Liver (tissue), 9 donors: ENCODE data around the gene CRYL1. TPM values are rescaled to one million over a fixed set of nuclear protein-coding genes. Genes with fewer than 3 reads are reported as not detected.

ENCODE experiments used
- DNase-seq: peaks from one replicate; pipeline ENCODE4 v3.0.0-alpha.2; 2017; ENCODE audit warnings: low spot score
- H3K27ac ChIP-seq, 2 donors: one replicate each; pipeline ENCODE4 v1.7.0; 2013; ENCODE audit warnings: inconsistent platforms in 2 of 2, low read length in 2 of 2, control low read depth in 1 of 2, low read depth in 1 of 2, mild to moderate bottlenecking in 1 of 2
- H3K27me3 ChIP-seq, 4 donors: one replicate each; pipeline versions ENCODE4 v1.6.1 to v1.7.0; 2013; ENCODE audit warnings: low read length in 3 of 4, inconsistent platforms in 1 of 4, mild to moderate bottlenecking in 1 of 4, moderate library complexity in 1 of 4; ENCODE audit not compliant: control insufficient read depth in 4 of 4, insufficient read depth in 4 of 4
- H3K36me3 ChIP-seq, 4 donors: one replicate each; pipeline versions ENCODE4 v1.6.1 to v1.7.0; 2013; ENCODE audit warnings: low read length in 3 of 4, mild to moderate bottlenecking in 3 of 4, low read depth in 1 of 4, moderate library complexity in 1 of 4; ENCODE audit not compliant: control insufficient read depth in 4 of 4, insufficient read depth in 3 of 4
- H3K4me1 ChIP-seq, 4 donors: one replicate each; pipeline versions ENCODE4 v1.6.1 to v1.7.0; 2013; ENCODE audit warnings: low read length in 3 of 4, mild to moderate bottlenecking in 3 of 4, moderate library complexity in 1 of 4; ENCODE audit not compliant: control insufficient read depth in 4 of 4, insufficient read depth in 4 of 4
- H3K4me3 ChIP-seq, 3 donors: one replicate each; pipeline versions ENCODE4 v1.6.1 to v1.7.0; 2013; ENCODE audit warnings: low read length in 3 of 3, control low read depth in 1 of 3, low read depth in 1 of 3, mild to moderate bottlenecking in 1 of 3
- H3K9ac ChIP-seq, 2 donors: one replicate each; pipeline ENCODE4 v1.7.0; 2013; ENCODE audit warnings: low read length in 2 of 2, mild to moderate bottlenecking in 2 of 2, moderate library complexity in 2 of 2, control low read depth in 1 of 2, low read depth in 1 of 2
- H3K9me3 ChIP-seq, 4 donors: one replicate each; pipeline versions ENCODE4 v1.6.1 to v1.7.0; 2013; ENCODE audit warnings: low read length in 3 of 4; ENCODE audit not compliant: control insufficient read depth in 4 of 4
- EGR1 ChIP-seq, 2 donors: IDR thresholded peaks; 2 replicates each; pipeline ENCODE4 v1.6.1; 2016 to 2018; ENCODE audit warnings: antibody characterized with exemption in 2 of 2, low read depth in 2 of 2
- FOXA1 ChIP-seq: IDR thresholded peaks from 2 replicates; pipeline ENCODE4 v1.6.1; 2016; ENCODE audit warnings: antibody characterized with exemption
- FOXA2 ChIP-seq: IDR thresholded peaks from 2 replicates; pipeline ENCODE4 v1.6.1; 2016; ENCODE audit warnings: antibody characterized with exemption
- GABPA ChIP-seq, 2 donors: IDR thresholded peaks in 1 of 2; conservative IDR thresholded peaks in 1 of 2; 2 replicates each; pipeline ENCODE4 v1.6.1; 2016; ENCODE audit warnings: antibody characterized with exemption in 2 of 2, mild to moderate bottlenecking in 1 of 2, moderate library complexity in 1 of 2
- HNF4A ChIP-seq, 2 donors: conservative IDR thresholded peaks; 2 replicates each; pipeline ENCODE4 v1.6.1; 2016; ENCODE audit warnings: antibody characterized with exemption in 2 of 2, mild to moderate bottlenecking in 2 of 2
- HNF4G ChIP-seq: IDR thresholded peaks from 2 replicates; pipeline ENCODE4 v1.6.1; 2016; ENCODE audit warnings: antibody characterized with exemption
- JUND ChIP-seq, 2 donors: IDR thresholded peaks; 2 replicates each; pipeline ENCODE4 v1.6.1; 2016; ENCODE audit warnings: antibody characterized with exemption in 2 of 2
- NR2F2 ChIP-seq: IDR thresholded peaks from 2 replicates; pipeline ENCODE4 v1.6.1; 2016; ENCODE audit warnings: antibody characterized with exemption
- RAD21 ChIP-seq, 2 donors: IDR thresholded peaks; 2 replicates each; pipeline ENCODE4 v1.6.1; 2016; ENCODE audit warnings: antibody characterized with exemption in 2 of 2, mild to moderate bottlenecking in 2 of 2
- RXRA ChIP-seq, 2 donors: IDR thresholded peaks; 2 replicates each; pipeline ENCODE4 v1.6.1; 2017 to 2018; ENCODE audit warnings: antibody characterized with exemption in 2 of 2, mild to moderate bottlenecking in 1 of 2
- SP1 ChIP-seq: IDR thresholded peaks from 2 replicates; pipeline ENCODE4 v1.6.1; 2018; ENCODE audit warnings: antibody characterized with exemption, mild to moderate bottlenecking
- TAF1 ChIP-seq: conservative IDR thresholded peaks from 2 replicates; pipeline ENCODE4 v1.6.1; 2016; ENCODE audit warnings: antibody characterized with exemption, mild to moderate bottlenecking
- YY1 ChIP-seq: IDR thresholded peaks from 2 replicates; pipeline ENCODE4 v1.6.1; 2016; ENCODE audit warnings: antibody characterized with exemption, mild to moderate bottlenecking
- WGBS: extraction: QIAGEN DNeasy Blood & Tissue Kit; methylation state at CpG from one replicate; pipeline ENCODE4 v1.1.7; 2013; 5-methylcytosine and 5-hydroxymethylcytosine counted together
- polyA plus RNA-seq, 2 donors: library from polyadenylated mRNA; stranded (reverse) in 1 of 2; unstranded in 1 of 2; fragments of 200-250 nt in 1 of 2; fragments of >200 nt in 1 of 2; fragmentation: Nextera tagmentation in 1 of 2; extraction: Ambion mirVana in 1 of 2; gene quantifications; one replicate each; pipeline versions ENCODE4 v1.2.1 to v1.2.3, GENCODE V29; 2013 to 2015
- total RNA-seq, 2 donors: library from RNA; depleted of rRNA; stranded (reverse); fragments of >200 nt; gene quantifications; one replicate each; pipeline ENCODE4 v1.2.3, GENCODE V29; 2014
- TF ChIP-seq, protein P1 (sequence below): fragments of 150-350 bp; IDR thresholded peaks from 2 replicates; pipeline ENCODE4 v1.5.1; 2017; ENCODE audit warnings: improper control_type of control experiment, low read depth, low read length; ENCODE audit not compliant: missing input control
- TF ChIP-seq, protein P2 (sequence below): IDR thresholded peaks from 2 replicates; pipeline ENCODE4 v1.6.1; 2016; ENCODE audit warnings: antibody characterized with exemption
- TF ChIP-seq, protein P3 (sequence below): IDR thresholded peaks from 2 replicates; pipeline ENCODE4 v1.6.1; 2016; ENCODE audit warnings: antibody characterized with exemption
- TF ChIP-seq, protein P4 (sequence below): IDR thresholded peaks from 2 replicates; pipeline ENCODE4 v1.6.1; 2016; ENCODE audit warnings: antibody characterized with exemption, mild to moderate bottlenecking
- TF ChIP-seq, protein P5 (sequence below): IDR thresholded peaks from 2 replicates; pipeline ENCODE4 v1.6.1; 2016; ENCODE audit warnings: antibody characterized with exemption
- donor health status: healthy.
- donor health status: healthy.
- donor health status: healthy.
- donor health status: healthy.
- donor health status: healthy.

Gene CRYL1
- total and polyA plus RNA-seq, 4 donors: 87.8 to 179 (median 168) TPM

DNA sequence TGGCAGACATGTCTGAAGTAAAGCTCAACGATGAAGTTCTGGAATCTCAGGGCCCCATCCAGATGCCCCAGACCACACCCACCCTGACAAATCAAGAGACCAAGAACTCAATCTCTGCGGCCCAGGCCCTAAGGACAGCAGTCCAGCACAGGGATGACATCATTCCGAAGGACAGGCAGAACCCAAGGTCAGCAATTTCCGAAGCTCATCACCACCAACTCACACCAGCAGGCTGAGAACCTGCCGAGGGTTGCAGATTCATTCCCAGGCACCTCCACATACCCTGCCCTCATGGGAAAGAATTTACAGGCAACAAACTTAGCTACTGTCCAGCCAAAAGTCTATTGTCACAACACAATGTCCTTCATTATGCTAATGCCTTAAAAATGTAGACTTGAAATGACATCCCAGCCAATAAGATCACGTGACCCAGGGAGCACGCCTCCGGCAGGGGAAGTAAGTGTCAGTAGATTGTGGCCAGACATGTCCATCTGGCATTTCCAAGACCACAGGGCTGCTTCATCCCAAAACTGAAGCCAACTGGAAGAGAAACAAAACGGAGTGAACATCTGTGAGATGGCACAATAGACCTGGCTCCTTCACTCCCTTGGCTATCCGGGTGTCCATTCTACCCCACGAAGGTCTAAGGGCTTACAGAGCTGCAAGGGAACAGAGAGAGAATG, 98.8 kb downstream of the CRYL1 start:
- H3K36me3 ChIP-seq: peaks cover 18 to 41% (median 36%) of the 10 kb centered on the region in 4 donors
- H3K9me3 ChIP-seq: no peaks in the 10 kb centered on the region
- DNase-seq: no peak
- no peak for TF ChIP-seq SP1
- TF ChIP-seq RXRA (IDR thresholded peaks at IDR 0.05): no peak
- TF ChIP-seq, protein P1, sequence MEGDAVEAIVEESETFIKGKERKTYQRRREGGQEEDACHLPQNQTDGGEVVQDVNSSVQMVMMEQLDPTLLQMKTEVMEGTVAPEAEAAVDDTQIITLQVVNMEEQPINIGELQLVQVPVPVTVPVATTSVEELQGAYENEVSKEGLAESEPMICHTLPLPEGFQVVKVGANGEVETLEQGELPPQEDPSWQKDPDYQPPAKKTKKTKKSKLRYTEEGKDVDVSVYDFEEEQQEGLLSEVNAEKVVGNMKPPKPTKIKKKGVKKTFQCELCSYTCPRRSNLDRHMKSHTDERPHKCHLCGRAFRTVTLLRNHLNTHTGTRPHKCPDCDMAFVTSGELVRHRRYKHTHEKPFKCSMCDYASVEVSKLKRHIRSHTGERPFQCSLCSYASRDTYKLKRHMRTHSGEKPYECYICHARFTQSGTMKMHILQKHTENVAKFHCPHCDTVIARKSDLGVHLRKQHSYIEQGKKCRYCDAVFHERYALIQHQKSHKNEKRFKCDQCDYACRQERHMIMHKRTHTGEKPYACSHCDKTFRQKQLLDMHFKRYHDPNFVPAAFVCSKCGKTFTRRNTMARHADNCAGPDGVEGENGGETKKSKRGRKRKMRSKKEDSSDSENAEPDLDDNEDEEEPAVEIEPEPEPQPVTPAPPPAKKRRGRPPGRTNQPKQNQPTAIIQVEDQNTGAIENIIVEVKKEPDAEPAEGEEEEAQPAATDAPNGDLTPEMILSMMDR: no peak
- TF ChIP-seq GABPA (IDR thresholded peaks at IDR 0.05 in 1 of 2, conservative IDR thresholded peaks at IDR 0.05 in 1 of 2): no peak
- TF ChIP-seq, protein P2, sequence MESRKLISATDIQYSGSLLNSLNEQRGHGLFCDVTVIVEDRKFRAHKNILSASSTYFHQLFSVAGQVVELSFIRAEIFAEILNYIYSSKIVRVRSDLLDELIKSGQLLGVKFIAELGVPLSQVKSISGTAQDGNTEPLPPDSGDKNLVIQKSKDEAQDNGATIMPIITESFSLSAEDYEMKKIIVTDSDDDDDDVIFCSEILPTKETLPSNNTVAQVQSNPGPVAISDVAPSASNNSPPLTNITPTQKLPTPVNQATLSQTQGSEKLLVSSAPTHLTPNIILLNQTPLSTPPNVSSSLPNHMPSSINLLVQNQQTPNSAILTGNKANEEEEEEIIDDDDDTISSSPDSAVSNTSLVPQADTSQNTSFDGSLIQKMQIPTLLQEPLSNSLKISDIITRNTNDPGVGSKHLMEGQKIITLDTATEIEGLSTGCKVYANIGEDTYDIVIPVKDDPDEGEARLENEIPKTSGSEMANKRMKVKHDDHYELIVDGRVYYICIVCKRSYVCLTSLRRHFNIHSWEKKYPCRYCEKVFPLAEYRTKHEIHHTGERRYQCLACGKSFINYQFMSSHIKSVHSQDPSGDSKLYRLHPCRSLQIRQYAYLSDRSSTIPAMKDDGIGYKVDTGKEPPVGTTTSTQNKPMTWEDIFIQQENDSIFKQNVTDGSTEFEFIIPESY: no peak
- no peak for TF ChIP-seq FOXA2
- TF ChIP-seq YY1: no peak
- TF ChIP-seq, protein P3, sequence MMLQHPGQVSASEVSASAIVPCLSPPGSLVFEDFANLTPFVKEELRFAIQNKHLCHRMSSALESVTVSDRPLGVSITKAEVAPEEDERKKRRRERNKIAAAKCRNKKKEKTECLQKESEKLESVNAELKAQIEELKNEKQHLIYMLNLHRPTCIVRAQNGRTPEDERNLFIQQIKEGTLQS: no peak
- TF ChIP-seq JUND (IDR thresholded peaks at IDR 0.05): no peak
- no peak for TF ChIP-seq HNF4A (conservative IDR thresholded peaks at IDR 0.05)
- TF ChIP-seq HNF4G: no peak
- TF ChIP-seq RAD21 (IDR thresholded peaks at IDR 0.05): no peak
- no peak for TF ChIP-seq EGR1 (IDR thresholded peaks at IDR 0.05; ENCODE audit: low read depth in 2 of 2)
- TF ChIP-seq, protein P4, sequence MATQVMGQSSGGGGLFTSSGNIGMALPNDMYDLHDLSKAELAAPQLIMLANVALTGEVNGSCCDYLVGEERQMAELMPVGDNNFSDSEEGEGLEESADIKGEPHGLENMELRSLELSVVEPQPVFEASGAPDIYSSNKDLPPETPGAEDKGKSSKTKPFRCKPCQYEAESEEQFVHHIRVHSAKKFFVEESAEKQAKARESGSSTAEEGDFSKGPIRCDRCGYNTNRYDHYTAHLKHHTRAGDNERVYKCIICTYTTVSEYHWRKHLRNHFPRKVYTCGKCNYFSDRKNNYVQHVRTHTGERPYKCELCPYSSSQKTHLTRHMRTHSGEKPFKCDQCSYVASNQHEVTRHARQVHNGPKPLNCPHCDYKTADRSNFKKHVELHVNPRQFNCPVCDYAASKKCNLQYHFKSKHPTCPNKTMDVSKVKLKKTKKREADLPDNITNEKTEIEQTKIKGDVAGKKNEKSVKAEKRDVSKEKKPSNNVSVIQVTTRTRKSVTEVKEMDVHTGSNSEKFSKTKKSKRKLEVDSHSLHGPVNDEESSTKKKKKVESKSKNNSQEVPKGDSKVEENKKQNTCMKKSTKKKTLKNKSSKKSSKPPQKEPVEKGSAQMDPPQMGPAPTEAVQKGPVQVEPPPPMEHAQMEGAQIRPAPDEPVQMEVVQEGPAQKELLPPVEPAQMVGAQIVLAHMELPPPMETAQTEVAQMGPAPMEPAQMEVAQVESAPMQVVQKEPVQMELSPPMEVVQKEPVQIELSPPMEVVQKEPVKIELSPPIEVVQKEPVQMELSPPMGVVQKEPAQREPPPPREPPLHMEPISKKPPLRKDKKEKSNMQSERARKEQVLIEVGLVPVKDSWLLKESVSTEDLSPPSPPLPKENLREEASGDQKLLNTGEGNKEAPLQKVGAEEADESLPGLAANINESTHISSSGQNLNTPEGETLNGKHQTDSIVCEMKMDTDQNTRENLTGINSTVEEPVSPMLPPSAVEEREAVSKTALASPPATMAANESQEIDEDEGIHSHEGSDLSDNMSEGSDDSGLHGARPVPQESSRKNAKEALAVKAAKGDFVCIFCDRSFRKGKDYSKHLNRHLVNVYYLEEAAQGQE: no peak
- TF ChIP-seq, protein P5, sequence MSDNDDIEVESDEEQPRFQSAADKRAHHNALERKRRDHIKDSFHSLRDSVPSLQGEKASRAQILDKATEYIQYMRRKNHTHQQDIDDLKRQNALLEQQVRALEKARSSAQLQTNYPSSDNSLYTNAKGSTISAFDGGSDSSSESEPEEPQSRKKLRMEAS: no peak
- no peak for TF ChIP-seq FOXA1
- TF ChIP-seq NR2F2: no peak
- TF ChIP-seq TAF1: no peak
- WGBS: 79% methylated on average over 11 of the region's 11 CpGs
- H3K4me3 ChIP-seq: no peak overlapping the region
- H3K27me3 ChIP-seq: no peaks in the 10 kb centered on the region
- peaks cover 2 to 19% (median 14%) of the 10 kb centered on the region in 4 donors for H3K4me1 ChIP-seq
- no peak overlapping the region for H3K9ac ChIP-seq
- no peak overlapping the region for H3K27ac ChIP-seq
